ENCODE results near the gene FMNL2.

DNA sequence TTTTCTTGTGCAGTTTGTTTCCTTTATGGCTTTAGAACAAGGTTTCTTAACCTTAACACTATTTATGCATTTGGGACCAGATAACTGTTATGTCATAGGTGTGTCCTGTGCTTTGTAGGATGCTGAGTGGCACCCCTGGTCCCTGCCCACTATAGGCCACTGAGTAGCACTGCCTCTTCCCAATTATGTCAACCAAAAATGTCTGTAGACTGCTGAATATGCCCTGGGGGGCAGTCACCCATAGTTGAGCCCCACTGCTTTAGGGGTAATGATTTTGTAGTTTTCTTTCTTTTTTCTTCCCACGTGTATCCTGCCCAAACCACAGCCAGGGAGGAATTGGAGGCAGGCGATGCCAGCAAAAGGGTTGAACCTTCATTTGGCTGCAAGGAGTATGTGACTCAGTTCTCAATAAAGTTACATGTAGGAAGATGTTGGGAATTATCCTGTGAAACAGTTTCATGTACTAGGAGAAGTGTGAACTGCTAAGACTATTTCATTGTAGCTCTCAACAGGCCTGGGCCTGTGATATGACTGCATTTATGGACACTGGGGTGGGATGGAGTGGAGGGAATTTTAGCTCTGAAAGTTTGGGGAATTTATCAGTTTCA, 65.7 kb downstream of the FMNL2 start:
- no peak for TF ChIP-seq EP300 (IDR thresholded peaks at IDR 0.05)
- TF ChIP-seq POLR2A (IDR thresholded peaks at IDR 0.05), result no peak
- TF ChIP-seq, protein P1, sequence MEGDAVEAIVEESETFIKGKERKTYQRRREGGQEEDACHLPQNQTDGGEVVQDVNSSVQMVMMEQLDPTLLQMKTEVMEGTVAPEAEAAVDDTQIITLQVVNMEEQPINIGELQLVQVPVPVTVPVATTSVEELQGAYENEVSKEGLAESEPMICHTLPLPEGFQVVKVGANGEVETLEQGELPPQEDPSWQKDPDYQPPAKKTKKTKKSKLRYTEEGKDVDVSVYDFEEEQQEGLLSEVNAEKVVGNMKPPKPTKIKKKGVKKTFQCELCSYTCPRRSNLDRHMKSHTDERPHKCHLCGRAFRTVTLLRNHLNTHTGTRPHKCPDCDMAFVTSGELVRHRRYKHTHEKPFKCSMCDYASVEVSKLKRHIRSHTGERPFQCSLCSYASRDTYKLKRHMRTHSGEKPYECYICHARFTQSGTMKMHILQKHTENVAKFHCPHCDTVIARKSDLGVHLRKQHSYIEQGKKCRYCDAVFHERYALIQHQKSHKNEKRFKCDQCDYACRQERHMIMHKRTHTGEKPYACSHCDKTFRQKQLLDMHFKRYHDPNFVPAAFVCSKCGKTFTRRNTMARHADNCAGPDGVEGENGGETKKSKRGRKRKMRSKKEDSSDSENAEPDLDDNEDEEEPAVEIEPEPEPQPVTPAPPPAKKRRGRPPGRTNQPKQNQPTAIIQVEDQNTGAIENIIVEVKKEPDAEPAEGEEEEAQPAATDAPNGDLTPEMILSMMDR (IDR thresholded peaks at IDR 0.05), result no peak
